Peyer's patch (tissue), 4 donors: ENCODE data around the gene FAM76A.

Experiments
- CTCF ChIP-seq, 6 experiments: fragments of 450-650 bp in 4 of 6; fragments of 200-600 bp in 2 of 6; sonication (generic) in 1 of 6; IDR thresholded peaks; one replicate each; pipeline ENCODE4 v1.5.1; 2017 to 2019; ENCODE audit warnings: antibody characterized with exemption in 6 of 6, mild to moderate bottlenecking in 3 of 6, moderate library complexity in 1 of 6
- POLR2A ChIP-seq, 2 donors: fragments of 450-650 bp; IDR thresholded peaks; one replicate each; pipeline ENCODE4 v1.5.1; 2017; ENCODE audit warnings: antibody characterized with exemption in 2 of 2, mild to moderate bottlenecking in 2 of 2, moderate library complexity in 2 of 2

GRCh38 chr1:27741121-27741520 is 15.4 kb downstream of the FAM76A start:
- TF ChIP-seq CTCF (IDR thresholded peaks at IDR 0.05) (no peak), POLR2A (IDR thresholded peaks at IDR 0.05) (no peak)
